ENCODE data around the gene BAHD1. TPM values are rescaled to one million over a fixed set of nuclear protein-coding genes. Genes with fewer than 3 reads are reported as not detected.

BAHD1 gene
- total and polyA plus RNA-seq, 2 experiments from 2014 or later = 13.9 to 17.2 TPM

- Histone ChIP-seq H3K27ac (no peak overlapping the region), H3K27me3 (no peaks in the 10 kb centered on the region), H4K20me1 (ENCODE audit: insufficient read depth, poor library complexity, severe bottlenecking) (peaks cover 77% of the 10 kb centered on the region), H3K4me3 (no peak overlapping the region), H3K79me2 (peaks cover 89% of the 10 kb centered on the region), H3K4me1 (ENCODE audit: insufficient read depth) (peaks cover 38% of the 10 kb centered on the region), H3K36me3 (replicated peaks; ENCODE audit: insufficient read depth, low read depth) (no peaks in the 10 kb centered on the region), H3K9me3 (ENCODE audit: low read depth) (no peaks in the 10 kb centered on the region), H3K4me2 (no peak overlapping the region), H3K9me2 (replicated peaks; ENCODE audit: insufficient read depth) (no peaks in the 10 kb centered on the region), H2AFZ (no peak overlapping the region)
- no peak for TF ChIP-seq EZH2phosphoT487 (IDR thresholded peaks at IDR 0.05; ENCODE audit: low read depth, severe bottlenecking, unreplicated experiment)
- TF ChIP-seq EZH2 (IDR thresholded peaks at IDR 0.05; ENCODE audit: borderline replicate concordance) = no peak
- WGBS (ENCODE audit: low lambda C conversion rate, missing lambda C conversion rate) = 60% methylated on average over 7 of the region's 7 CpGs
- DNase-seq (ENCODE audit: low spot score) = no peak
Measured at GRCh38 chr15:40456299-40456712, 15.6 kb downstream of the BAHD1 start.

GRCh38 chr15:40456738-40457137 lies 16.0 kb downstream of the BAHD1 start:
- Histone ChIP-seq H3K9me3 (ENCODE audit: low read depth) (no peaks in the 10 kb centered on the region), H3K4me2 (no peak overlapping the region), H3K36me3 (replicated peaks; ENCODE audit: insufficient read depth, low read depth) (no peaks in the 10 kb centered on the region), H4K20me1 (ENCODE audit: insufficient read depth, poor library complexity, severe bottlenecking) (peaks cover 74% of the 10 kb centered on the region), H3K27me3 (no peaks in the 10 kb centered on the region), H3K27ac (no peak overlapping the region), H3K79me2 (peaks cover 84% of the 10 kb centered on the region), H2AFZ (no peak overlapping the region), H3K9me2 (replicated peaks; ENCODE audit: insufficient read depth) (no peaks in the 10 kb centered on the region), H3K4me3 (no peak overlapping the region), H3K4me1 (ENCODE audit: insufficient read depth) (peaks cover 34% of the 10 kb centered on the region)
- no peak for DNase-seq (ENCODE audit: low spot score)
- WGBS (ENCODE audit: low lambda C conversion rate, missing lambda C conversion rate) = 86% methylated on average over 4 of the region's 4 CpGs
- no peak for TF ChIP-seq EZH2 (IDR thresholded peaks at IDR 0.05; ENCODE audit: borderline replicate concordance)
- no peak for TF ChIP-seq EZH2phosphoT487 (IDR thresholded peaks at IDR 0.05; ENCODE audit: low read depth, severe bottlenecking, unreplicated experiment)
- TF ChIP-seq CTCF (IDR thresholded peaks at IDR 0.05; ENCODE audit: poor library complexity) = no peak

- Histone ChIP-seq H2AFZ (no peak overlapping the region), H3K4me3 (no peak overlapping the region), H3K27me3 (no peaks in the 10 kb centered on the region), H3K4me1 (ENCODE audit: insufficient read depth) (peaks cover 28% of the 10 kb centered on the region), H3K36me3 (replicated peaks; ENCODE audit: insufficient read depth, low read depth) (no peaks in the 10 kb centered on the region), H3K4me2 (no peak overlapping the region), H3K79me2 (peaks cover 64% of the 10 kb centered on the region), H3K9me3 (ENCODE audit: low read depth) (no peaks in the 10 kb centered on the region), H3K9me2 (replicated peaks; ENCODE audit: insufficient read depth) (no peaks in the 10 kb centered on the region), H3K27ac (no peak overlapping the region), H4K20me1 (ENCODE audit: insufficient read depth, poor library complexity, severe bottlenecking) (peaks cover 54% of the 10 kb centered on the region)
- 99% methylated on average over 33 of the region's 37 CpGs for WGBS (ENCODE audit: low lambda C conversion rate, missing lambda C conversion rate)
- TF ChIP-seq CTCF (IDR thresholded peaks at IDR 0.05; ENCODE audit: poor library complexity) = no peak
- TF ChIP-seq EZH2phosphoT487 (IDR thresholded peaks at IDR 0.05; ENCODE audit: low read depth, severe bottlenecking, unreplicated experiment) = no peak
- no peak for TF ChIP-seq EZH2 (IDR thresholded peaks at IDR 0.05; ENCODE audit: borderline replicate concordance)
- no peak for DNase-seq (ENCODE audit: low spot score)
Measured at GRCh38 chr15:40458495-40459371, 18.0 kb downstream of the BAHD1 start.

GRCh38 chr15:40459391-40460015 lies 18.8 kb downstream of the BAHD1 start:
- H3K9me3 ChIP-seq (ENCODE audit: low read depth) = no peaks in the 10 kb centered on the region

More at GRCh38 chr15:40459391-40460015, 18.8 kb downstream of the BAHD1 start:
- Histone ChIP-seq H3K9me2 (replicated peaks; ENCODE audit: insufficient read depth) (no peaks in the 10 kb centered on the region), H3K36me3 (replicated peaks; ENCODE audit: insufficient read depth, low read depth) (no peaks in the 10 kb centered on the region), H2AFZ (no peak overlapping the region), H3K4me2 (no peak overlapping the region), H3K4me1 (ENCODE audit: insufficient read depth) (peaks cover 24% of the 10 kb centered on the region), H3K4me3 (no peak overlapping the region), H3K79me2 (peaks cover 57% of the 10 kb centered on the region), H4K20me1 (ENCODE audit: insufficient read depth, poor library complexity, severe bottlenecking) (peaks cover 46% of the 10 kb centered on the region), H3K27me3 (no peaks in the 10 kb centered on the region), H3K27ac (no peak overlapping the region)
- 96% methylated on average over 19 of the region's 19 CpGs for WGBS (ENCODE audit: low lambda C conversion rate, missing lambda C conversion rate)
- no peak for DNase-seq (ENCODE audit: low spot score)
- no peak for TF ChIP-seq EZH2phosphoT487 (IDR thresholded peaks at IDR 0.05; ENCODE audit: low read depth, severe bottlenecking, unreplicated experiment)
- no peak for TF ChIP-seq CTCF (IDR thresholded peaks at IDR 0.05; ENCODE audit: poor library complexity)
- TF ChIP-seq EZH2 (IDR thresholded peaks at IDR 0.05; ENCODE audit: borderline replicate concordance) = no peak
